ENCODE measurements around the gene PSMG4.

Gene PSMG4

GRCh38 chr6:3251462-3252314 lies 7.1 kb upstream of the PSMG4 start:
- DNase-seq (ENCODE audit: low read depth, low spot score): peak; percentile 96

- peak; percentile 77 for DNase-seq (ENCODE audit: low read depth, low spot score)
Observed at GRCh38 chr6:3252369-3252768, 6.4 kb upstream of the PSMG4 start.

- DNase-seq (ENCODE audit: low read depth, low spot score): no peak
Observed at GRCh38 chr6:3252861-3253596, 5.7 kb upstream of the PSMG4 start.

- no peak for DNase-seq (ENCODE audit: low read depth, low spot score)
Observed at GRCh38 chr6:3253597-3253961, 5.2 kb upstream of the PSMG4 start.

- DNase-seq (ENCODE audit: low read depth, low spot score): no peak
Observed at GRCh38 chr6:3258201-3258600, 546 bp upstream of the PSMG4 start.

- peak; percentile 73 for DNase-seq (ENCODE audit: low read depth, low spot score)
Observed at GRCh38 chr6:3259491-3259958, 778 bp downstream of the PSMG4 start.

GRCh38 chr6:3260296-3260695 lies 1.5 kb downstream of the PSMG4 start:
- DNase-seq (ENCODE audit: low read depth, low spot score): no peak

- peak; percentile 38 for DNase-seq (ENCODE audit: low read depth, low spot score)
Observed at GRCh38 chr6:3260772-3261517, 2.2 kb downstream of the PSMG4 start.

- no peak for DNase-seq (ENCODE audit: low read depth, low spot score)
Observed at GRCh38 chr6:3261518-3261820, 2.7 kb downstream of the PSMG4 start.

- no peak for DNase-seq (ENCODE audit: low read depth, low spot score)
Observed at GRCh38 chr6:3261921-3262320, 3.2 kb downstream of the PSMG4 start.

GRCh38 chr6:3263096-3263495 lies 4.3 kb downstream of the PSMG4 start:
- no peak for DNase-seq (ENCODE audit: low read depth, low spot score)

GRCh38 chr6:3264356-3264755 lies 5.6 kb downstream of the PSMG4 start:
- no peak for DNase-seq (ENCODE audit: low read depth, low spot score)

GRCh38 chr6:3265671-3266070 lies 6.9 kb downstream of the PSMG4 start:
- no peak for DNase-seq (ENCODE audit: low read depth, low spot score)

GRCh38 chr6:3266170-3266569 lies 7.4 kb downstream of the PSMG4 start:
- DNase-seq (ENCODE audit: low read depth, low spot score): no peak

GRCh38 chr6:3267162-3267561 lies 8.4 kb downstream of the PSMG4 start:
- DNase-seq (ENCODE audit: low read depth, low spot score): no peak

GRCh38 chr6:3268680-3269079 lies 9.9 kb downstream of the PSMG4 start:
- DNase-seq (ENCODE audit: low read depth, low spot score): no peak

GRCh38 chr6:3269281-3269975 lies 10.7 kb downstream of the PSMG4 start:
- no peak for DNase-seq (ENCODE audit: low read depth, low spot score)

GRCh38 chr6:3270258-3270657 lies 11.5 kb downstream of the PSMG4 start:
- DNase-seq (ENCODE audit: low read depth, low spot score): no peak

- DNase-seq (ENCODE audit: low read depth, low spot score): no peak
Observed at GRCh38 chr6:3271756-3272155, 13.0 kb downstream of the PSMG4 start.

- DNase-seq (ENCODE audit: low read depth, low spot score): no peak
Observed at GRCh38 chr6:3272911-3273547, 14.3 kb downstream of the PSMG4 start.

All from ELF-1 (cell line).